NCI-H510A (cell line): ENCODE data around the gene PCED1A.
A peak's percentile ranks its signal among the peaks of the same experiment; 100 is the strongest.

Experiments
- DNase-seq: peaks from one replicate; lab custom pipeline; 2025; lab: John Stamatoyannopoulos, UW

The PCED1A gene, protein sequence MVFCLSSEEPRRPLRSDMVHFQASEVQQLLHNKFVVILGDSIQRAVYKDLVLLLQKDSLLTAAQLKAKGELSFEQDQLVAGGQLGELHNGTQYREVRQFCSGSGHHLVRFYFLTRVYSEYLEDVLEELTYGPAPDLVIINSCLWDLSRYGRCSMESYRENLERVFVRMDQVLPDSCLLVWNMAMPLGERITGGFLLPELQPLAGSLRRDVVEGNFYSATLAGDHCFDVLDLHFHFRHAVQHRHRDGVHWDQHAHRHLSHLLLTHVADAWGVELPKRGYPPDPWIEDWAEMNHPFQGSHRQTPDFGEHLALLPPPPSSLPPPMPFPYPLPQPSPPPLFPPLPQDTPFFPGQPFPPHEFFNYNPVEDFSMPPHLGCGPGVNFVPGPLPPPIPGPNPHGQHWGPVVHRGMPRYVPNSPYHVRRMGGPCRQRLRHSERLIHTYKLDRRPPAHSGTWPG

DNA sequence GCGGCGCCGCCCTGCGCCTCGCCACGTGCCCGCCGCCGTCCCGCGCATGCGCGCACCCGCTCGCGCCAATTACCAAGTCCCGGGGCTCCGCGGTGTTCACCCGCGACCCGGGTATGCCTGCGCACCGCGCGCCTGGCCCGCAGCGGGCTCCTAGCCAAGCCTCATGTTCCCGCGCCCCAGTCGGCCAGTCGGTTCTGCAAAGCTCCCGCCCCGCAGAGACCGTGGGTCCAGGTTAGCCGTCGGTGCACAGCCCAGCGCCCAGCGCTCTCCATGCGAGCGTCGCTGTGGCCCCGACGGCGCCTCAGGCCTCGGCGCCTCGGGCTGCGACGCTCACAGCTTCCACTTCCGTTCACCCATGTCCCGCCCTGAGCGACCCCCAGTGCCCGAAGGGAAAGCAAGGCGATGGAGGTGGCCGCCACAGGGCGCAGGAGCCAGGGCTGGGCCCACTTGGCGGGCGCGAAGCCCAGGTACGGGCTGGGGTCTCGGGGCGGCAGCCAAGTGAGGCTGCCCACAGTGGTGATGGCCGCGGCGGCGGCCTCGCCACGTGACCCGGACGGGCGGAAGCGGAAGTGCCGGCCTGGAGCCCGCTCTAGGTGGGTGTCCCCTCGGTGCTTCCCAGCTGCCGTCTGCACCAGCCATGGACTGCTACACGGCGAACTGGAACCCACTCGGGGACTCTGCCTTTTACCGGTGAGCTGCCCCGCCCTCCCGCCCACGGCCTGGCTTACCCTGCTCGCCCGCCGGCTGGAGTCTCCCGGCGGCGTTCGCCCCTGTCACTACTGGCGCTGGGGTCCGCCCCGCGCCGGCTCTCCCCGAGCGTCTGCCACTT lies at the start of gene PCED1A, which contains the start of gene VPS16:
Gene PCED1A, minus strand, starts transcription at position 518 of the 829 bp plus-strand sequence. CDS start 743 bp downstream, outside the sequence.
Gene VPS16, plus strand, starts transcription at position 608 of the 829 bp plus-strand sequence. Its CDS starts 30 bp downstream, at position 638.
- DNase-seq: peak; percentile 84

DNA sequence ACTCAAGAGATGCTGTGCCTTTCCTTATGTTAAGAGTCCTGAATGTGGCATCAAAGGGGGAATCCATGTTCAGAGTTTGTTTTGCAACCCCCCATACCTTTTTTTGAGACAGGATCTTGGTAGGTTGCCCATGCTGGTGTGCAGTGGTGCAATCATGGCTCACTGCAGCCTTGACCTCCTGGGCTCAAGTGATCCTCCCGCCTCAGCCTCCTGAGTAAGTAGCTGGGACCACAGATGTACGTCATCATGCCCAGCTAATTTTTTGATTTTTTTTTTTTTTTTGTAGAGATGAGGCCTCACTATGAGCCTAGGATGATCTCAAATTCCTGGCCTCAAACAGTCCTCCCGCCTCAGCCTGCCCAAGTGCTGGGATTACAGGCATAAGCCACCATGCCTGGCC lies 49.3 kb upstream of the PCED1A start:
- no peak for DNase-seq

DNA sequence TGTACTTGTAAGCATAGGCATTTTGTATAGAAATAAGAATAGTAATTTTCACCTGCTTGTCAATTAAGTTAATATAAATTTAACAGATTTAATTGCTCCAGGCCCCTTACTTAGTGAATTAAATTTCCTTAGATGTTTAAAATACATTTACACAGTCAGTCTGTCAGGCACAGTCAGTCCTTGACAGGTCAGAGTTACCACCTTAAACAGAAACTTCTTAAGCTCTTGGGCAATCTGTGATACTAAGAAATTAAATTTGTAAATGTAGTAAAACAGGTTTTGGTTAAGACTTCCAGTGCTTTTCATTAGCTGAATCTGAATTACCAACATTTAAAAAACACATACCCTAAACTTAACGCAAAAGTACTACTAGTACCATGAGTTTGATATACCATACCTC lies 48.8 kb upstream of the PCED1A start:
- DNase-seq: no peak

- no peak for DNase-seq
Measured at GRCh38 chr20:2888224-2888955, 47.9 kb upstream of the PCED1A start.

GRCh38 chr20:2887715-2888114 lies 47.3 kb upstream of the PCED1A start:
- DNase-seq: no peak

DNA sequence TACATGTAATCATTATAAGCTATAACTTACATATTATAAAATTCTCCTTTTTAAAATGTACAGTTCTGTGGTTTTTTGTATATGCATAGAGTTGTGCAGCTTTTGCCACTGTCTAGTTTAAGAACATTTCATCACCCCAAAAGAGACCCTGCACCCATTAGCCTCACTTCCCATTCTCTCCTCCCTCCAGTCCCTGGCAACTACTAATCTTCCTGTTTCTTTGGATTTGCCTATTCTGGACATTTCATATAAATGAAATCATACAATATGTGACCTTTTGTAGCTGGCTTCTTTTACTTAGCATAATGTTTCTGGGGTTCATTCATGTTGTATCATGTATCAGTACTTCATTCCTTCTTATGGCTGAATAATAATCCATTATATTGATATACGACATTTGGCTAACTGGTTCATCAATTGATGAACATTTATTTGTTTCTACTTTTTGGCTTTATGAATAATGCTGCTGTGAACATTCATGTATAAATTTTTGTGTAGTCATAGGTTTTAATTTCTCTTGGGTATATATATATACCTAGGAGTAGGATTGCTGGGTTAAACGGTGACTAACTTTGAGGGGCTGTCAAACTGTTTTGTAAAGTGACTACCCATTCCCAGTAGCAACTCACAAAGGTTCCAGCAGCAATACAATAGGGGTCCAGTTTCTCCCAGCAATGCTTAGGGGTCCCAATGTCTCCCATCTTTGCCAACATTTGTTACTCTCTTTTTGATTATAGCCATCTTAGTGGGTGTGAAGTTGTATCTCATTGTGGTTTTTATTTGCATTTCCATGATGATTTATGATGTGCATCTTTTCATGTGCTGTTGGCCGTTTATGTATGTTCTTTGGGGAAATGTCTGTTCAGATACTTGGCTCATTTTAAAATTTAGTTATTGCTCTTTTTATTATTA lies 43.5 kb upstream of the PCED1A start:
- DNase-seq: no peak

GRCh38 chr20:2880650-2881049 lies 40.2 kb upstream of the PCED1A start:
- DNase-seq: no peak

DNA sequence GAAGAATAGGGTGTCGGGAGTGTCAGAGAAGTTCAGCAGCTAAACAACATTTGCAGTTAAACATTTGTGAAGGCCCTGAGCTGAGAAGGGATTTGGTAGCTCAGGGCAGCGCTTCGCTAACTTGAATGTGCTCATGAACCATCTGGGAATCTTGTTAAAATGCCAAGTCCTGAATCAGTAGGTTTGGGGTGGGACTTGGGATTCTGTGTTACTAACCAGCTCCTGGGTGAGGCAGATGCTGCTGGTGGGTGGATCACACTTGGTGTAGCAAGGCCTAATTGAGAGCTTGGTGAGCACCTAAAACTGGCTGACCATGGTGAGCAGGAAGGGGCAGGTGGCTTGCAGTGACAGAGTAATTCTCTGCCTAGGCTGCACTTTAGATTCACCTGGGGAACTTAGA lies 38.7 kb upstream of the PCED1A start:
- DNase-seq: no peak

DNA sequence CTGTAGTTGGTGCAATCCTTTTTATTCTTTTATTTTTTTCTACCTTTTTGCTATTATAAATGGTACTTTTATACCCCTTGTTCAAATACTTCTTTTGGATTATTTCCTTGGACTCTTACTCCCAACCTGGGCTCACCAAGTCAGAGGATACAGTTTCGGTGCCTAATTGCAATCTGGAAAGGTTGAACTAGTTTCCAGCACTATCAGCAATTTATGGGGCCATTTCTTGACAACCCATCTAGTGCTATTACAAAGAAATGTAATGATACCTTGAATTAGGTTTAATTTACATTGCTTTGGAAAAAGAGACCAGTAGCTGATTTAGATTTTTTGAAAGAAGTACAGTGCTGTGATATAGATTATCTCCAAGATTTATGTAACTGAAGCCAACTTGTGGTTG lies 38.1 kb upstream of the PCED1A start:
- DNase-seq: no peak

DNA sequence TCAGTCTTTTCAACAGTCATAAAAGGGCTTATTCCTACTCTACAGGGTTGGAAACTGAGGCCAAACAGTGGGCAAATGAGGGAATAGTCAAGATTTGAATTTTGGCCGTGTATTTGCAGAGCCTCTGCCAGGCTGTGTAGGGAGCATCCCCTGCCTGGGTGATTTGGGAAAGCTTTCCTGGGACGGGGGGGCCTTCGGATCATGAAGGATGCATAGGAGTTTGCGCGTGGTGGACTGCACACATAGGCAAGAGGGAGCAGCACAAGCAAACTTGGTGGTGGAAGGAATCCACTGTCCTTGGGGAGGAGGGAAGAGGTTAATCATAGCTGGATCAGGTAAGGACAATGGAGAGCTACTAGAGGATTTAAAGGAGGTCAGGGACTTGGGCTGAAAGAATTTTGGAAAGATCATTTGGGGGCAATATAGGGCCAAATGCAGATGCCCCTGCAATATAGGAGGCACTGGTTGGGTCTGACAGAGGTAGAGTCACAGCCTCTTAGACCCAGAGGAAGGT lies 35.3 kb upstream of the PCED1A start:
- no peak for DNase-seq

DNA sequence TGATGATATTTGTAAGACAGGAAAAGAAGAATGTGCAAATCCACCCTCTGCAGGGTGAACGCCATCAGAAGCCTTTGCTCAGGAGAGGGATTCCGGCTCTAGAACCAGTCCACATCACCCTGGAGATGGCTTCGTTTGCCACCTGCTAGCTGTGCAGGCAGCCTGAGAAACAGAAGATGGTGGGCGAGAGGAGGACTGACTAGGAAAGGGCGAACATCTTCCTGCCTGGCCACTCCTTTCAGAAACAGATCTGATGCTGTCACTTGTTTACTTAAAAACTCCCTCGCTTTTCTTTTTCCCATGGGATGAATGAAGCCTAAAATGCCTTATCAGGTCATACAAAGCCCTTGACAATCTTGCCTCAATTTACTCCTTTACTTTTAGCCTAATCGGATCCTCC lies 34.0 kb upstream of the PCED1A start:
- no peak for DNase-seq

GRCh38 chr20:2873747-2874041 lies 33.2 kb upstream of the PCED1A start:
- DNase-seq: no peak

DNA sequence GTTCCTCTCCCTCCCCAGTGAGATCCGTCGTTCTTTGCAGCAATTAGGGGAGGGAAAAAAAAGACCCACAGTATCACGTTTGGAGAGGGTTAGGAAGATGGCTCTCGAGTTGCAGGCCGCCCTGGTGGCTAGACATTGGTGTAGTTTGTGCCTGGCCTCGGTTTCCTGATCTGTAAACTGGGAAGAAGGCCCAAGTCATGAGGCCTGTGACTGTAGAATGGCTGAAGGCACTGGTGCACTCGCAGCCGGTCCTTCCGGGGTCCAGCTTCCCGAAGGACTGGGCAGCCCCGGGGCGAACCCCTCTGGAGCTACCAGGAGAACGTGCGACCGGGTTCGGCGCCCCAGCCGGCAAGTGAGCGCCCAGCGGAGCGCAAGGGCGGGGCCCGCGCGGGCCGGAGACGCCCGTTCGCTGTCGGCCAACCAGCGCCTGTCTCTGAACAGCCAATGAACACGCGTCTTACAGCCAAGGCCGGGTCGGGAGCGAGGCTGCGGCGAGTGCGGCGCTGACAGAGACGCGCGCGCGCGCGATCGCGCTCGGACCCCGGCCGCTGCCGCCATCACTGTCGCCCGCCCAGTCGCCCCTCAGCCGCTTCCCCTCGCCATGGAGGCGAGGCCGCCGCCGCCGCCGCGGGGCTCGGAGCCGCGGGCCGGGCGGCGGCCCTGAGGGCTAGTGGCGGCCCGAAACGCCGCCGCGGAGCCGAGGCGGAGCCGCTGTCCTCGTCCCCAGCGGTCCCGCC lies 32.7 kb upstream of the PCED1A start, which contains the start of gene PTPRA:
Gene PTPRA, plus strand, starts transcription at position 472 of the 737 bp plus-strand sequence. CDS start 90,797 bp downstream, outside the sequence.
- peak; percentile 92 for DNase-seq

DNA sequence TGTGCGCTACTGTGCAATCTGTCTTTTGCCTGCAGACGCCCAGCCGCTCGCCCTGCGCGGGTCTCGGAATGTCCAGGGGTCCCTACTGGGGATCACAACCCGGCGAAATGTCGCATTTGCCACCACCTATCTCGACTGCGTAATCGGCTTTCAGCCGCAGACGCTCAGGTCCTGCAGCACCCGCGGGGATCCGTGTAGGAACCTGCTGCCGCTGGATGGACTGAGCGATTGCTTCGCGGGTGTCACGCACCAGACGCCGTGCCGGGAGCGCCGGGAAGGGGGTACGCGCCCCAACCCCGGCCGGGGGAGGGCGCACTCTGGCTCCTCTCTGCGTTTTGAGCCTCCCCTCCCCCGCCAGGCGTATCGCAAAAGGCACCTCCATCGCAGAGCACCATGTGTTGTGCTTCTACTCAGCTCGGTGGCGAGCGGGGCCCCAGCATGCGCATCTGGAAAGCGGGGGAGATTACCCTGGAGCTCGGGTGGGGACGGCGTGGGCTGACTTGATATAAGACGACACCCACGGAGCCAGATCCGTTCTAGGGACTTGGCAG lies 32.1 kb upstream of the PCED1A start:
- DNase-seq: peak; percentile 39

GRCh38 chr20:2871661-2872458 lies 31.4 kb upstream of the PCED1A start:
- no peak for DNase-seq

- DNase-seq: no peak
Measured at GRCh38 chr20:2871111-2871465, 30.6 kb upstream of the PCED1A start.

DNA sequence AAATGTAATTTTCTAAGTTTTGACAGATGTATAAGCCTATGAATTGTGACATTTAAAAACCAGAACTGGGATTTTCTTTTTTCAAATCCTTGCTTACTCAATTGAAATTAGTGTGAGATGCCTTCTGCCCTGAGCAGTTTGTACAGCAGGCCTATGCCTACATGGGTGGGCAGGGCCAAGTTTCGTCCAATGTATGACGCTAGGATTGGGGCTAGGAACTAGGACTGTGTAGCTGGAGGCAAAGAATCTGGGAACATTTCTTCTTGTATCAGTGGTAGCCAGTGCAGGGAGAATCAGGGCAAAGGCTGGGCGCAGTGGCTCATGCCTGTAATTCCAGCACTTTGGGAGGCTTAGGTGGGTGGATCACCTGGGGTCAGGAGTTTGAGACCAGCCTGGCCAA lies 28.9 kb upstream of the PCED1A start:
- no peak for DNase-seq

DNA sequence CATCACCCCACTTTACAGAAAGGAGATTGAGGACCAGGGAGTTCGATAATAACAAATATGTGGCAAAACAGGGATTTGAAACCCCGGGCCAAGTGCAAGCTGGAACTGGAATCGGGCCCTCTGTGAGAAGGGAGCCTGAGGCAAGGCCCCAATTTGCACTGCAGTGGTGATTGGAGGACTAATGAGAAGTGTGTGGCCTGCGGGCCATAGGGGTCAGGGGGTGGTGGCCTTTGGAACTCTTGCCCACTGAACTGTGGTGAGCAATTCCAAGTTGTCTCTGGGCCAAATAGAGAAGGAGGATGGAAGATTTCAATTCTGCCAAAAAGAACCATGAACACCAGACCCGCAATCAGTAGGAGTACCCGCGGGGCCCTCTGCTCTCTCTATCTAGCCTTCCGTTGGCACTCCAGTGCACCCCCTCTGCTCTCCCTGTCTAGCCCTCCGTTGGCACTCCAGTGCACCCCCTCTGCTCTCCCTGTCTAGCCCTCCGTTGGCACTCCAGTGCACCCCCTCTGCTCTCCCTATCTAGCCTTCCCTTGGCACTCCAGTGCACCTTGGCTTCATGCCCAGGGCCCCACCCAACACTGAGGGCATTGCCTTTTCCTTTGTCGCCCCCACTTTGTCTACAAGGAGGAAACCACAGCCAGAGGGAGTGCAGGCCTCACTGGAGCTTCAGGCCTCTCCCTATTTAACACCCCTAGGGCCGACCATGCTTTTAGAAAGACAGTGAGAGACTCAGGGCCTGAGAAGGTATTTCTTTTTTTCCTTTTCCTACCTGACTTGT lies 26.8 kb upstream of the PCED1A start:
- no peak for DNase-seq
